A549 (cell line): Measurements from ENCODE around the gene ARHGAP10. TPM values are rescaled to one million over a fixed set of nuclear protein-coding genes. Genes with fewer than 3 reads are reported as not detected.

ENCODE experiments used
- ATAC-seq, 2 experiments: fragments of 200-7000 bp in 1 of 2; fragments of >200 bp in 1 of 2; cut with Nextera tagmentation in 1 of 2; cut with Tn5 transposase in 1 of 2; 3 replicates each; pipeline versions ENCODE4 v1.8.0 to v1.9.1; 2018 to 2020; ENCODE audit warnings: mild to moderate bottlenecking in 1 of 2, moderate library complexity in 1 of 2
- CTCF ChIA-PET: fragments of 300-600 bp; sonication (Branson Sonifier 250); formaldehyde crosslinking; extraction: SDS; loops from one replicate; lab custom pipeline; 2021; ENCODE audit warnings: antibody characterized with exemption, inconsistent platforms; lab: Yijun Ruan, JAX
- POLR2A ChIA-PET: fragments of 350-600 bp; formaldehyde crosslinking; extraction: SDS; loops from one replicate; lab custom pipeline; 2021; ENCODE audit warnings: antibody characterized with exemption, inconsistent platforms; lab: Yijun Ruan, JAX
- DNase-seq, 2 experiments: peaks; one replicate each; pipeline versions ENCODE4 v3.0.0 to v3.0.0-alpha.2; 2011 to 2016; ENCODE audit warnings: low read depth in 1 of 2, low spot score in 1 of 2
- FAIRE-seq: peaks from 2 replicates; lab custom pipeline; 2011; peaks lifted over from hg19 to GRCh38; lab: Jason Lieb, UNC
- H3K27ac ChIP-seq, 2 experiments: fragments of >200 bp; sonication (Bioruptor Twin); formaldehyde crosslinking; 3 replicates each; pipeline ENCODE4 v1.5.1; 2016 to 2017
- H3K4me1 ChIP-seq: fragments of >200 bp; sonication (Bioruptor Twin); formaldehyde crosslinking; 3 replicates; pipeline ENCODE4 v1.6.1; 2016
- H3K4me2 ChIP-seq: fragments of >200 bp; sonication (Bioruptor Twin); formaldehyde crosslinking; 3 replicates; pipeline ENCODE4 v1.6.1; 2016
- H3K4me3 ChIP-seq: fragments of >200 bp; sonication (Bioruptor Twin); formaldehyde crosslinking; 3 replicates; pipeline ENCODE4 v1.5.1; 2016
- H3K9me3 ChIP-seq: fragments of >200 bp; sonication (Bioruptor Twin); formaldehyde crosslinking; 3 replicates; pipeline ENCODE4 v1.6.1; 2016
- CHD2 ChIP-seq: fragments of 150-350 bp; IDR thresholded peaks from 2 replicates; pipeline ENCODE4 v1.6.1; 2014; ENCODE audit warnings: low read length; ENCODE audit not compliant: partially characterized antibody
- HEYL ChIP-seq: fragments of 250-450 bp; sonication (Bioruptor Pico); IDR thresholded peaks from 2 replicates; pipeline ENCODE4 v1.8.0; 2021; ENCODE audit warnings: mild to moderate bottlenecking, moderate library complexity
- HOXB5 ChIP-seq: fragments of 250-450 bp; sonication (Bioruptor Pico); IDR thresholded peaks from 2 replicates; pipeline ENCODE4 v1.5.0; 2020; ENCODE audit warnings: mild to moderate bottlenecking, moderate library complexity
- JUNB ChIP-seq: fragments of >200 bp; sonication (Bioruptor Twin); formaldehyde crosslinking; IDR thresholded peaks from 2 replicates; pipeline ENCODE4 v1.6.1; 2016
- KDM5A ChIP-seq: fragments of 200-600 bp; sonication (generic); IDR thresholded peaks from 2 replicates; pipeline ENCODE4 v1.6.1; 2016; ENCODE audit warnings: antibody characterized with exemption, mild to moderate bottlenecking
- NR3C1 ChIP-seq: fragments of >200 bp; sonication (Bioruptor Twin); formaldehyde crosslinking; IDR thresholded peaks from 3 replicates; pipeline ENCODE4 v1.6.1; 2017
- POLR2AphosphoS2 ChIP-seq: conservative IDR thresholded peaks from 2 replicates; pipeline ENCODE4 v1.6.1; 2012; ENCODE audit warnings: low read length, improper control_type of control experiment, inconsistent platforms
- RARB ChIP-seq: fragments of 250-450 bp; sonication (Bioruptor Pico); IDR thresholded peaks from 2 replicates; pipeline ENCODE4 v1.8.0; 2021; ENCODE audit warnings: mild to moderate bottlenecking, moderate library complexity
- RCOR1 ChIP-seq: fragments of 150-350 bp; IDR thresholded peaks from 2 replicates; pipeline ENCODE4 v1.6.1; 2014; ENCODE audit warnings: antibody characterized with exemption, low read length, low read depth
- RNF2 ChIP-seq: fragments of 200-600 bp; sonication (generic); IDR thresholded peaks from 2 replicates; pipeline ENCODE4 v1.6.1; 2016; ENCODE audit warnings: low read depth, mild to moderate bottlenecking, antibody characterized with exemption, moderate library complexity, borderline replicate concordance
- SMC3 ChIP-seq: fragments of >200 bp; sonication (Bioruptor Twin); formaldehyde crosslinking; IDR thresholded peaks from 3 replicates; pipeline ENCODE4 v1.6.1; 2018; ENCODE audit warnings: inconsistent platforms
- TP53 ChIP-seq: fragments of 250-450 bp; sonication (Bioruptor Pico); IDR thresholded peaks from 2 replicates; pipeline ENCODE4 v1.5.0; 2021; ENCODE audit warnings: mild to moderate bottlenecking, moderate library complexity
- ZC3H11A ChIP-seq: fragments of 450-650 bp; IDR thresholded peaks from 2 replicates; pipeline ENCODE4 v1.6.1; 2014; ENCODE audit warnings: antibody characterized with exemption, mild to moderate bottlenecking
- WGBS: methylation state at CpG from one replicate; pipeline ENCODE4 v1.1.6; 2017; ENCODE audit errors: missing lambda C conversion rate; 5-methylcytosine and 5-hydroxymethylcytosine counted together
- polyA plus RNA-seq, 4 experiments: library from polyadenylated mRNA; depleted of rRNA in 3 of 4; stranded (reverse); fragments of >200 nt; fragmentation: RNase III in 1 of 4; extraction: RNeasy Plus Mini Kit Qiagen cat#74134 plus additional on column Dnase treatment in 1 of 4; gene quantifications; 2 replicates in 3 of 4; 3 replicates in 1 of 4; pipeline ENCODE4 v1.2.3, GENCODE V29; 2011 to 2017
- TF ChIP-seq, protein P1 (sequence below): fragments of >200 bp; sonication (Bioruptor Twin); formaldehyde crosslinking; IDR thresholded peaks from 3 replicates; pipeline ENCODE4 v1.6.1; 2016
- TF ChIP-seq, protein P2 (sequence below): IDR thresholded peaks from 2 replicates; pipeline ENCODE4 v1.6.1; 2012
- TF ChIP-seq, protein P3 (sequence below): fragments of >200 bp; sonication (Bioruptor Twin); formaldehyde crosslinking; IDR thresholded peaks from 3 replicates; pipeline ENCODE4 v1.5.1; 2016
- TF ChIP-seq, protein P4 (sequence below): IDR thresholded peaks from 2 replicates; pipeline ENCODE4 v1.6.1; 2012; ENCODE audit warnings: low read depth, borderline replicate concordance

Gene ARHGAP10
- polyA plus RNA-seq, 2 of the 4 experiments (the other 2 are of a cell fraction): 7.0 to 7.2 TPM

DNA sequence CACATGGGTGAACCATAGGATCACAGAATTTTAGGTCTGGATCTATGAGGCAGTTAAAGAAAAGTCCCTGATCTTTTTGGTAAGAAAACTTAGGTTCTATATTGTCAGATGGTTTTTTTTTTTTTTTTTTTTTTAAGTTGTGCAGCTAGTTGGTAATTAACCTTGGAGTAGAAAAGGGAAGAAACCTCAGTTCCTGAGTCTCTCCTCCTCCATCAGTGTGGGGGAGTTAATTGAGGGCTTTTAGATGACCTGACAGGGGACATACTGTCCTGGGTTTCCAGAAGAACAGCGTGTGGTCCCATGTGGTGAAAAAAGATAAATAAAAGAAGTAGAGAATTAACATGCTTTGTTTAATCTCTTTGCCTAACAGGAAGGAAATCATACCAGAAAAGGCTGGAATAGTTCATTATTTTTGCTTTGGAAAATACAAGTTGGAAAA lies 123.7 kb downstream of the ARHGAP10 start:
- no peak for DNase-seq
- POLR2A ChIA-PET: no interaction called here
- no peaks in the 10 kb centered on the region for H3K9me3 ChIP-seq
- CTCF ChIA-PET: interaction anchor here (0.7 to 4.3 kb wide), 2 partner anchors 11 to 85 kb away, joined by 3 to 33 read pairs; no protein-coding TSS in a partner anchor
- TF ChIP-seq POLR2AphosphoS2: no peak
- no peak for TF ChIP-seq ZC3H11A
- no peak for TF ChIP-seq NR3C1
- TF ChIP-seq RCOR1: no peak
- TF ChIP-seq, protein P1, sequence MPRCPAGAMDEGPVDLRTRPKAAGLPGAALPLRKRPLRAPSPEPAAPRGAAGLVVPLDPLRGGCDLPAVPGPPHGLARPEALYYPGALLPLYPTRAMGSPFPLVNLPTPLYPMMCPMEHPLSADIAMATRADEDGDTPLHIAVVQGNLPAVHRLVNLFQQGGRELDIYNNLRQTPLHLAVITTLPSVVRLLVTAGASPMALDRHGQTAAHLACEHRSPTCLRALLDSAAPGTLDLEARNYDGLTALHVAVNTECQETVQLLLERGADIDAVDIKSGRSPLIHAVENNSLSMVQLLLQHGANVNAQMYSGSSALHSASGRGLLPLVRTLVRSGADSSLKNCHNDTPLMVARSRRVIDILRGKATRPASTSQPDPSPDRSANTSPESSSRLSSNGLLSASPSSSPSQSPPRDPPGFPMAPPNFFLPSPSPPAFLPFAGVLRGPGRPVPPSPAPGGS: no peak
- TF ChIP-seq, protein P2, sequence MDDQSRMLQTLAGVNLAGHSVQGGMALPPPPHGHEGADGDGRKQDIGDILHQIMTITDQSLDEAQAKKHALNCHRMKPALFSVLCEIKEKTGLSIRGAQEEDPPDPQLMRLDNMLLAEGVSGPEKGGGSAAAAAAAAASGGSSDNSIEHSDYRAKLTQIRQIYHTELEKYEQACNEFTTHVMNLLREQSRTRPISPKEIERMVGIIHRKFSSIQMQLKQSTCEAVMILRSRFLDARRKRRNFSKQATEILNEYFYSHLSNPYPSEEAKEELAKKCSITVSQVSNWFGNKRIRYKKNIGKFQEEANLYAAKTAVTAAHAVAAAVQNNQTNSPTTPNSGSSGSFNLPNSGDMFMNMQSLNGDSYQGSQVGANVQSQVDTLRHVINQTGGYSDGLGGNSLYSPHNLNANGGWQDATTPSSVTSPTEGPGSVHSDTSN: no peak
- TF ChIP-seq RARB (CRISPR knock-in tag): no peak
- no peak for TF ChIP-seq KDM5A
- WGBS: 86% methylated on average over 1 of the region's 1 CpG
- no peaks in the 10 kb centered on the region for H3K4me1 ChIP-seq
- FAIRE-seq: no peak
- no peak for ATAC-seq
- H3K27ac ChIP-seq: no peak overlapping the region
- H3K4me2 ChIP-seq: no peak overlapping the region
- no peak overlapping the region for H3K4me3 ChIP-seq

DNA sequence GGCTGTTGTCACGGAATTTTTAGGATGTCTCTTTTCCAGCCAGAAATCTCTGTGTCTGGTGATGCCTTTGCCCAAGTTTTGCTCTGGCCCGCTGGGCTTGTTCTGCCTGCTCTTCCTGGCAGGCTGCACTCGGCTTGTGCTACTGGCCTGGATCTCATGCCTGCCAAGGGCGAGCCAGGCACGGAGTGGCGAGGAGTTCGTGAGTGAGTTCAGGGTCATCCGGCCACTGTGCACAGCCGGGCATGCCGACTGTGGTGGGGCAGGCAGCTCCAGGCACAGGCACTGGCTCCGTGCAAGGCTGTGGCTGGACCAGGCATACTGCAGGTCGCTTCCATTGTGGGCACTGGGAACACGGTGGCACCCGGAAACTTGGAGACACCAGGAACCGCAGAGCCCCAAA lies 129.1 kb downstream of the ARHGAP10 start:
- Histone ChIP-seq H3K4me2 (no peak overlapping the region), H3K27ac (no peak overlapping the region), H3K4me1 (no peaks in the 10 kb centered on the region), H3K4me3 (no peak overlapping the region), H3K9me3 (no peaks in the 10 kb centered on the region)
- FAIRE-seq: no peak
- WGBS: 87% methylated on average over 11 of the region's 15 CpGs
- ChIA-PET CTCF (no interaction called here), POLR2A (no interaction called here)
- TF ChIP-seq RNF2 (no peak), HEYL (CRISPR knock-in tag) (no peak)
- DNase-seq: no peak
- ATAC-seq: no peak

DNA sequence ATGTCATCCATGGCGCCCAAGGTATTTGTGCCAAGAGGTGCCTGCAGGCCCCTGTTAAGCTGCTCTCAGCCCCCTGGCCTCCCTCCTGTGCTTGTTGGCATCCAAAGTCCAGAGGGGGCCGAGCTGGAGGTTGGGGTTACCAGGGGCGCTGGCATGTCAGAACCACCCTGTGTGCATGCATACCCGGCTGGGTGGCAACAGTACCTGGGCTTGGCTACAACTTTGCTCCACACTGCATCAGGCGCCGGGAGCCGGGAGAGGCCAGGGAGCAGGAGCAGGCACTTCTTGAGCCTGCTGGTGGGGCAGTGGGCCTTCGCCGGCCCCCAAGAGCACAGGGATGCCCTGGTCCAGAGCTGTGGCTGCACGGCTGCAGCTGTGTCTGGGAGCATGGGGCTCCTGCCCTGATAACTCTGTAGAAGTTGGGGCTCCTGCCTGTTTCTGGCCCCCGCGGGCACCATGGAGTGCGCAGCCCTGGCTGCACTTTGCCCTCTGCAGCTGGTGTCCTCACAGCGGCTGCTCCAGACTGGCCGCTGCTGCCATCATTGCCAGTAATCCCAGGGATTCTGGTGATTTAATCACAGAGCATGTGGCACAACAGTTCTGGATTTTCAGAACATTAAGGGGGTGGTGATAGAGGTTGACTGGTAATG lies 130.3 kb downstream of the ARHGAP10 start:
- no peaks in the 10 kb centered on the region for H3K9me3 ChIP-seq
- TF ChIP-seq TP53 (CRISPR knock-in tag) (no peak), NR3C1 (no peak), CHD2 (no peak), SMC3 (no peak), JUNB (no peak), RCOR1 (no peak), HOXB5 (CRISPR knock-in tag) (no peak), POLR2AphosphoS2 (no peak), KDM5A (no peak)
- TF ChIP-seq, protein P3, sequence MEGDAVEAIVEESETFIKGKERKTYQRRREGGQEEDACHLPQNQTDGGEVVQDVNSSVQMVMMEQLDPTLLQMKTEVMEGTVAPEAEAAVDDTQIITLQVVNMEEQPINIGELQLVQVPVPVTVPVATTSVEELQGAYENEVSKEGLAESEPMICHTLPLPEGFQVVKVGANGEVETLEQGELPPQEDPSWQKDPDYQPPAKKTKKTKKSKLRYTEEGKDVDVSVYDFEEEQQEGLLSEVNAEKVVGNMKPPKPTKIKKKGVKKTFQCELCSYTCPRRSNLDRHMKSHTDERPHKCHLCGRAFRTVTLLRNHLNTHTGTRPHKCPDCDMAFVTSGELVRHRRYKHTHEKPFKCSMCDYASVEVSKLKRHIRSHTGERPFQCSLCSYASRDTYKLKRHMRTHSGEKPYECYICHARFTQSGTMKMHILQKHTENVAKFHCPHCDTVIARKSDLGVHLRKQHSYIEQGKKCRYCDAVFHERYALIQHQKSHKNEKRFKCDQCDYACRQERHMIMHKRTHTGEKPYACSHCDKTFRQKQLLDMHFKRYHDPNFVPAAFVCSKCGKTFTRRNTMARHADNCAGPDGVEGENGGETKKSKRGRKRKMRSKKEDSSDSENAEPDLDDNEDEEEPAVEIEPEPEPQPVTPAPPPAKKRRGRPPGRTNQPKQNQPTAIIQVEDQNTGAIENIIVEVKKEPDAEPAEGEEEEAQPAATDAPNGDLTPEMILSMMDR: no peak
- TF ChIP-seq, protein P4, sequence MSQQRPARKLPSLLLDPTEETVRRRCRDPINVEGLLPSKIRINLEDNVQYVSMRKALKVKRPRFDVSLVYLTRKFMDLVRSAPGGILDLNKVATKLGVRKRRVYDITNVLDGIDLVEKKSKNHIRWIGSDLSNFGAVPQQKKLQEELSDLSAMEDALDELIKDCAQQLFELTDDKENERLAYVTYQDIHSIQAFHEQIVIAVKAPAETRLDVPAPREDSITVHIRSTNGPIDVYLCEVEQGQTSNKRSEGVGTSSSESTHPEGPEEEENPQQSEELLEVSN: no peak
- DNase-seq (no peak), FAIRE-seq (no peak), ATAC-seq (no peak)
- 83% methylated on average over 3 of the region's 15 CpGs for WGBS
- POLR2A ChIA-PET: no interaction called here
- H3K4me2 ChIP-seq: no peak overlapping the region
- no peak overlapping the region for H3K27ac ChIP-seq
- no peaks in the 10 kb centered on the region for H3K4me1 ChIP-seq
- CTCF ChIA-PET: interaction anchor here (1.3 to 7.0 kb wide), 2 partner anchors 153 to 245 kb away, joined by 3 to 71 read pairs; partner anchors contain the start of gene TMEM184C
- no peak overlapping the region for H3K4me3 ChIP-seq
